ENCODE results near the gene AGAP1. TPM values are rescaled to one million over a fixed set of nuclear protein-coding genes. Genes with fewer than 3 reads are reported as not detected.

Gene AGAP1
- total RNA-seq, 1 donor from 2014 or later, result 33.7 TPM

DNA sequence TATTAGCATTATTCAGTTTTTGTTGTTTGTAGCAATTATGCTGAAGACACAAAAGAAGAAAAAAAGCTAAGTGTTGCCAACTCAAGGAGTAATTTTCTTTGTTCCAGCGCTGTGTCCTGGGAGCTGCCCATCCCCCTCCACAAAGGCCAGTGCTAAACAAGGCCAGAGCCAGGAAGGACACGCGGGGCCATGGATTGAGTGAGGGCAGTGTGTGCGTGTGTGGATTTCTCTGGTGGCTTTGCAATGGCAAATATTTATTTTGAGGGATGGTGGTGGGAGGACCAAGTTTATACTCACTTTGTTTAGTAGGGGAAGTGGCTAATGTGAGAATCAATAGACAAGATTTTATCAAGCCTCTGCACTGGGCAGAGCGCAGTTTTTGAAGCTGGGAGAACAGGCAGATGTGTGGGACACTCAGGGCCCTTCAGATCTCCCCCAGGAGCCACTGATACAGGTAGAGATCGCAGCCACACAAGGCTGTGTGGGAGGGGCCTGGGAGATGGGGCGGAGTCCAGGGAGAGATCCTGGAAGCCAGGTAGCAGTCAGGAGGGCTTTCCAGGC is 11.4 kb downstream of the AGAP1 start:
- Histone ChIP-seq H3K36me3 (ENCODE audit: control insufficient read depth, insufficient read depth, low read length) (no peaks in the 10 kb centered on the region), H3K27me3 (ENCODE audit: control insufficient read depth, insufficient read depth, low read length) (no peaks in the 10 kb centered on the region), H3K4me3 (ENCODE audit: low read depth, low read length) (no peak overlapping the region)
- no peak for DNase-seq (ENCODE audit: low read depth)
- TF ChIP-seq CTCF (IDR thresholded peaks at IDR 0.05; ENCODE audit: insufficient read depth, low read length, poor library complexity, severe bottlenecking), result no peak

GRCh38 chr2:235506291-235506996 is 12.6 kb downstream of the AGAP1 start:
- Histone ChIP-seq H3K27me3 (ENCODE audit: control insufficient read depth, insufficient read depth, low read length) (no peaks in the 10 kb centered on the region), H3K36me3 (ENCODE audit: control insufficient read depth, insufficient read depth, low read length) (no peaks in the 10 kb centered on the region), H3K4me3 (ENCODE audit: low read depth, low read length) (no peak overlapping the region)
- no peak for DNase-seq (ENCODE audit: low read depth)
- TF ChIP-seq CTCF (IDR thresholded peaks at IDR 0.05; ENCODE audit: insufficient read depth, low read length, poor library complexity, severe bottlenecking), result no peak

DNA sequence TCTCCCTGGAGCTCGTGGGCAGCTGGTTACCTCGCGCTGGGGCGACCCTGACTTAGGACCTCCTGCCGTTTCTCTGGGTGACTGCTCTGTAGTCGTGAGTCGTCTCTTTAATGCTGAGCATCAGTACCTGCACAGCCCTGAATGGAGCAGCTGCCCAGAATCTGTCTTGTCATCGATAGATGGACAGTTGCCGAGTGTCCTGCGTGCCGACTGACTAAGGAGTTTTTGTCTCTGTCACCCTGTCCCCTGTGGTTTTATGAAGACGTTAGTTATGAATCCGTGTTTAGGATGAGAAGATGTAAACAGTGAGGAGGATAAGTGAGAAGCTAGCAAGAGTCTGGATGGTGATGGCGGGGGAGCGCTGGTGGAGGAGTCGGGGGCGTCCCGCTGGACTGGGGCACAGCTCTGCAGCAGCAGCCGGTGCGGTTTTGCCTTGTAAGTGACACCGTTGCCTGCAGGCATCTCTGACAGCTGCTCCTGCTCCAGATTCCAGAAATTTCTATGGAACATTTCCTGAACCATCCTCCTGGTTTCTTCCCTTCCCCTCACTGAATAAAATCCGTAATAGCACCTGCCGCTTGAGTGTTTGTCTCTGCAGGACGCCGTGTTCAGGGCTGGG is 13.3 kb downstream of the AGAP1 start:
- no peak for TF ChIP-seq CTCF (IDR thresholded peaks at IDR 0.05; ENCODE audit: insufficient read depth, low read length, poor library complexity, severe bottlenecking)
- no peaks in the 10 kb centered on the region for H3K36me3 ChIP-seq (ENCODE audit: control insufficient read depth, insufficient read depth, low read length)
- no peak for DNase-seq (ENCODE audit: low read depth)
- H3K4me3 ChIP-seq (ENCODE audit: low read depth, low read length), result no peak overlapping the region
- H3K27me3 ChIP-seq (ENCODE audit: control insufficient read depth, insufficient read depth, low read length), result no peaks in the 10 kb centered on the region

- no peak for TF ChIP-seq CTCF (IDR thresholded peaks at IDR 0.05; ENCODE audit: insufficient read depth, low read length, poor library complexity, severe bottlenecking)
- H3K36me3 ChIP-seq (ENCODE audit: control insufficient read depth, insufficient read depth, low read length), result no peaks in the 10 kb centered on the region
- no peak overlapping the region for H3K4me3 ChIP-seq (ENCODE audit: low read depth, low read length)
- H3K27me3 ChIP-seq (ENCODE audit: control insufficient read depth, insufficient read depth, low read length), result no peaks in the 10 kb centered on the region
- DNase-seq (ENCODE audit: low read depth), result no peak
These were observed 14.1 kb downstream of the AGAP1 start for GRCh38 chr2:235507928-235508327.

DNA sequence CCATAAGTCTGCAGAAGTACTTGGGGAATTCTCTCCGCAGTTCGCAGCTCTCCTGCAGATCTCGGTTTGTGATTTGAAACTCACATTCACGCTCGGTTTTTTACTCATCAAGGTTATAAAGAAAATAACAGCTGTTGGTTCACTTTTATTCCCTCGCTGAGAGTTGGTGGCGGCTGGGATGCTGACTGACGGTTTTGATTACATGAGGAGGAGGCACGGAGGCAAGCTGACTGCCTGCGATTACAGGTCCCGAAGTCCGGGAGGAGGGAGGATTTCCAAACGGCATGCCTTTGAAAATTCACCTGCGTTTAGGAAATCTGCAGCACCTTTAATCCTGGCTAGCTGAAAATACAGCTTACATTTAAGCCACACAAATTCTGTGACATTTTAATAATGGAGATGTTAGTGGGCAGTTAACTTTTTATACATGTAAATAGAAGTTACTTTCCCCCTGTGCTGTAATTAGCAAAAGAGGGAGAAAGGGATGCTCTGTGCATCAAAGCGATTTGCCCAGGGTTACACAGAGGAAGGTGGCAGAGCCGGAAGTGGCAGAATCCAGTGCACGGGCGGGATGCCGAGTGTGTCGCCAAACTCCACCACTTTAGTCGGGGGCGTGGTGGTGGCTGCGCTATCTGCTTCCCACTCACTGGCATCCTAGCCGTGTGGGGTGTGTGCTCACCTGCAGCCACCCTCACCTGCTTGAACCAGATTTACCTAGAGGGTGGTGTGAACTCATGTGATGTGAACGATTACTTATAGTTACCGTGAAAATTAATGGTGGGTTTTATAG is 14.7 kb downstream of the AGAP1 start:
- Histone ChIP-seq H3K4me3 (ENCODE audit: low read depth, low read length) (no peak overlapping the region), H3K36me3 (ENCODE audit: control insufficient read depth, insufficient read depth, low read length) (no peaks in the 10 kb centered on the region), H3K27me3 (ENCODE audit: control insufficient read depth, insufficient read depth, low read length) (no peaks in the 10 kb centered on the region)
- DNase-seq (ENCODE audit: low read depth), result no peak
- no peak for TF ChIP-seq CTCF (IDR thresholded peaks at IDR 0.05; ENCODE audit: insufficient read depth, low read length, poor library complexity, severe bottlenecking)
